NCI-H1694 (cell line): ENCODE results near the gene ODAD4.
A peak's percentile ranks its signal among the peaks of the same experiment; 100 is the strongest.

Source experiments
- DNase-seq: peaks from one replicate; lab custom pipeline; 2025; lab: John Stamatoyannopoulos, UW

The ODAD4 gene

GRCh38 chr17:41942626-41943373, 12.4 kb downstream of the ODAD4 start:
- DNase-seq = no peak

GRCh38 chr17:41943492-41943891, 13.1 kb downstream of the ODAD4 start:
- no peak for DNase-seq

GRCh38 chr17:41944943-41945342, 14.5 kb downstream of the ODAD4 start:
- DNase-seq = no peak

- DNase-seq = no peak
Measured at GRCh38 chr17:41948762-41949460, 18.5 kb downstream of the ODAD4 start.

- no peak for DNase-seq
Measured at GRCh38 chr17:41956522-41956921, 26.1 kb downstream of the ODAD4 start.

GRCh38 chr17:41957031-41957868, 26.8 kb downstream of the ODAD4 start:
- DNase-seq = no peak

- no peak for DNase-seq
Measured at GRCh38 chr17:41957869-41958439, 27.5 kb downstream of the ODAD4 start.

- DNase-seq = no peak
Measured at GRCh38 chr17:41959030-41959335, 28.6 kb downstream of the ODAD4 start.

GRCh38 chr17:41959336-41960095, 29.1 kb downstream of the ODAD4 start:
- DNase-seq = peak; percentile 77

- DNase-seq = no peak
Measured at GRCh38 chr17:41962111-41962510, 31.7 kb downstream of the ODAD4 start.

- DNase-seq = peak; percentile 77
Measured at GRCh38 chr17:41962768-41963434, 32.5 kb downstream of the ODAD4 start.

- peak; percentile 62 for DNase-seq
Measured at GRCh38 chr17:41965694-41966462, 35.5 kb downstream of the ODAD4 start.

GRCh38 chr17:41966463-41967140, 36.2 kb downstream of the ODAD4 start, which contains the start of gene CNP:
TSS of gene CNP (plus strand) at chr17:41966795. CDS start at chr17:41966885, 90 bp downstream.
- peak; percentile 61 for DNase-seq

GRCh38 chr17:41967141-41967920, 36.9 kb downstream of the ODAD4 start:
- peak; percentile 5 for DNase-seq

- DNase-seq = no peak
Measured at GRCh38 chr17:41967921-41968578, 37.6 kb downstream of the ODAD4 start.

GRCh38 chr17:41968676-41969075, 38.3 kb downstream of the ODAD4 start:
- no peak for DNase-seq

GRCh38 chr17:41970901-41971331, 40.5 kb downstream of the ODAD4 start:
- no peak for DNase-seq
